ENCODE measurements around the gene EGFL7. TPM values are rescaled to one million over a fixed set of nuclear protein-coding genes. Genes with fewer than 3 reads are reported as not detected.

Gene EGFL7
- total RNA-seq, 1 experiment from 2014 or later: 79.5 TPM

- no peaks in the 10 kb centered on the region for H3K9me3 ChIP-seq (ENCODE audit: low read depth, low read length, poor library complexity, severe bottlenecking)
- H3K27me3 ChIP-seq (replicated peaks; ENCODE audit: insufficient read depth, low read depth, low read length, poor library complexity): no peaks in the 10 kb centered on the region
- no TSS peak for BruUV-seq (replicated peaks)
- ChIA-PET CTCF (interaction anchor here (1.0 kb wide), 1 partner anchor 12 kb away, joined by 4 read pairs; no protein-coding TSS in a partner anchor), POLR2A (ENCODE audit: low non-redundant PET) (no interaction called here)
- no peak overlapping the region for H3K4me3 ChIP-seq (ENCODE audit: low read depth, low read length, poor library complexity, severe bottlenecking)
- H3K27ac ChIP-seq (ENCODE audit: low read depth, low read length, poor library complexity, severe bottlenecking): no peak overlapping the region
- TF ChIP-seq EZH2 (IDR thresholded peaks at IDR 0.05; ENCODE audit: borderline replicate concordance, low read depth, low read length, poor library complexity, severe bottlenecking): no peak
- TF ChIP-seq CTCF (conservative IDR thresholded peaks at IDR 0.05; ENCODE audit: low read depth, low read length): no peak
- H3K4me1 ChIP-seq (ENCODE audit: insufficient read depth, low read length, poor library complexity, severe bottlenecking): peaks cover 14% of the 10 kb centered on the region
- DNase-seq (ENCODE audit: low spot score): no peak
- intact Hi-C loops (cut with micrococcal nuclease; ENCODE audit: unreplicated experiment): loop anchor here (10.0 kb wide), 1 partner anchor 75 kb away; the partner anchor contains the start of gene NOTCH1
- H3K36me3 ChIP-seq (ENCODE audit: insufficient read depth, low read length, poor library complexity, severe bottlenecking): no peaks in the 10 kb centered on the region
These were observed 42.8 kb upstream of the EGFL7 start for GRCh38 chr9:136619742-136620440.

- Histone ChIP-seq H3K27me3 (replicated peaks; ENCODE audit: insufficient read depth, low read depth, low read length, poor library complexity) (no peaks in the 10 kb centered on the region), H3K27ac (ENCODE audit: low read depth, low read length, poor library complexity, severe bottlenecking) (no peak overlapping the region), H3K4me1 (ENCODE audit: insufficient read depth, low read length, poor library complexity, severe bottlenecking) (peaks cover 19% of the 10 kb centered on the region), H3K9me3 (ENCODE audit: low read depth, low read length, poor library complexity, severe bottlenecking) (no peaks in the 10 kb centered on the region), H3K4me3 (ENCODE audit: low read depth, low read length, poor library complexity, severe bottlenecking) (no peak overlapping the region), H3K36me3 (ENCODE audit: insufficient read depth, low read length, poor library complexity, severe bottlenecking) (no peaks in the 10 kb centered on the region)
- TF ChIP-seq EZH2 (IDR thresholded peaks at IDR 0.05; ENCODE audit: borderline replicate concordance, low read depth, low read length, poor library complexity, severe bottlenecking) (no peak), CTCF (conservative IDR thresholded peaks at IDR 0.05; ENCODE audit: low read depth, low read length) (no peak)
- intact Hi-C loops (cut with micrococcal nuclease; ENCODE audit: unreplicated experiment): loop anchor here (10.0 kb wide), 1 partner anchor 76 kb away; the partner anchor contains the start of gene NOTCH1
- no peak for DNase-seq (ENCODE audit: low spot score)
- ChIA-PET CTCF (no interaction called here), POLR2A (ENCODE audit: low non-redundant PET) (no interaction called here)
- no TSS peak for BruUV-seq (replicated peaks)
These were observed 42.2 kb upstream of the EGFL7 start for GRCh38 chr9:136620441-136621018.

GRCh38 chr9:136621019-136621733, 41.5 kb upstream of the EGFL7 start:
- intact Hi-C loops (cut with micrococcal nuclease; ENCODE audit: unreplicated experiment): loop anchor here (10.0 kb wide), 1 partner anchor 76 kb away; the partner anchor contains the start of gene NOTCH1
- no TSS peak for BruUV-seq (replicated peaks)
- H3K27ac ChIP-seq (ENCODE audit: low read depth, low read length, poor library complexity, severe bottlenecking): no peak overlapping the region
- H3K27me3 ChIP-seq (replicated peaks; ENCODE audit: insufficient read depth, low read depth, low read length, poor library complexity): no peaks in the 10 kb centered on the region
- ChIA-PET CTCF (no interaction called here), POLR2A (ENCODE audit: low non-redundant PET) (no interaction called here)
- TF ChIP-seq CTCF (conservative IDR thresholded peaks at IDR 0.05; ENCODE audit: low read depth, low read length): no peak
- TF ChIP-seq EZH2 (IDR thresholded peaks at IDR 0.05; ENCODE audit: borderline replicate concordance, low read depth, low read length, poor library complexity, severe bottlenecking): no peak
- no peaks in the 10 kb centered on the region for H3K36me3 ChIP-seq (ENCODE audit: insufficient read depth, low read length, poor library complexity, severe bottlenecking)
- H3K4me1 ChIP-seq (ENCODE audit: insufficient read depth, low read length, poor library complexity, severe bottlenecking): peaks cover 19% of the 10 kb centered on the region
- no peak overlapping the region for H3K4me3 ChIP-seq (ENCODE audit: low read depth, low read length, poor library complexity, severe bottlenecking)
- no peak for DNase-seq (ENCODE audit: low spot score)
- H3K9me3 ChIP-seq (ENCODE audit: low read depth, low read length, poor library complexity, severe bottlenecking): no peaks in the 10 kb centered on the region
